ENCODE results near the gene RORC.

The RORC gene

DNA sequence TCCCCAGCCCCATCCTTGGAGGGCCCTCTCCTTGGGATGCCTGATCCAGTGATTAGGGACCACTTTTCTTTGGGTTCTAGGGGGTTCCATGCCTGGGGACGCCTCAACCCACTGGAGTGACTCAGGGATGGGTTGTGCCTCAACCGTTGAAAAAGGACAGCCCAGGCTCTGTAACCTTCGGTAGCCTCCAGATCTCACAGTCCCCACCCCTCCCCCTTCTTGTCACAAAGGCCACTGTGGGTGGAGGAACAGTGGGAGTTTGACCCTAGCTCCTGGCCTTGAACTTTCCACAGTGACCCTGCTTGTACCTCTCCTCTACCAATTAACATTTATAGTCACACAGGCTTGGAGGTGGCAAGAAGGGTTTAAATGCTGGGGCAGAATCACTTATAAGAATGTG, 2.6 kb upstream of the RORC start:
- TF ChIP-seq POLR2AphosphoS5 (IDR thresholded peaks at IDR 0.05; ENCODE audit: low read depth, low read length) (no peak), POLR2A (IDR thresholded peaks at IDR 0.05; ENCODE audit: low read depth, low read length) (no peak), TAF1 (IDR thresholded peaks at IDR 0.05; ENCODE audit: borderline replicate concordance, low read depth, low read length) (no peak)
- FAIRE-seq (no peak), DNase-seq (ENCODE audit: insufficient read length) (no peak)

DNA sequence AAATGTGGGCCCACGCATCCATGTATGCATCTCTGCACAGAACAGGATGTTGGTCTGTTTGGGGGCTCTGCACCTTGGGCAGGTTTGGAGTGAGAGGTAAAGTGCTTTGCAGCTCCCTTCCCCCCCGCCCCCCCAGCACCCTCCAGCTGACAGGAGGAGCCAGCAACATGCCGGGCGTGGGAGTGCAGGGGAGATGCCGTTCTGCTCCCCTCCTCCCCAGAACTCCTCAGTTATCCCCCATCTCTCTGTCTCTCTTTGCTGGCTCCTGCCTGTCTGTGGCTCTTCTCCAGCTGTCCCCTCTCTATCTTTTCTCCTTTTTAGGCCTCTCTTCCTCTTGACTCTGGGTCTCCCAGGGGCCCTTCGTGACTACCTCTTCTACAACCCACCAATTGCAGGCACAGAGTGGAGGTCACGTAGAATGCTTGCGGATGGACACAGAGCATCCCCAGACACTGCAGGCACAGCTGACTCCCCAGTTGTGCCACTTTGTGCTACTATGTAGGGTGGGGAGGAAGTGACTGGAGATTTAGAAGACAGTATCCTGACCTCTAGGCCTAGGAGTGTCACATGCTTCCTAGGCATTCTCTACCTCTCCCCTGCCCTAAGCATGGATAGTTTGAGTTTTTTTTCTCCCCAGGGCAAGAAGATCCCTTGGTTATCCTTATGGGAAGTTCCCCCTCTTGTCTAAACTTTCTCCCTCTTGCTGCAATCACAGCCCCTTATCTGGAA, 1.7 kb upstream of the RORC start:
- DNase-seq (ENCODE audit: insufficient read length), result no peak
- no peak for TF ChIP-seq TAF1 (IDR thresholded peaks at IDR 0.05; ENCODE audit: borderline replicate concordance, low read depth, low read length)
- TF ChIP-seq POLR2A (IDR thresholded peaks at IDR 0.05; ENCODE audit: low read depth, low read length), result no peak
- no peak for TF ChIP-seq POLR2AphosphoS5 (IDR thresholded peaks at IDR 0.05; ENCODE audit: low read depth, low read length)
- FAIRE-seq, result no peak

DNA sequence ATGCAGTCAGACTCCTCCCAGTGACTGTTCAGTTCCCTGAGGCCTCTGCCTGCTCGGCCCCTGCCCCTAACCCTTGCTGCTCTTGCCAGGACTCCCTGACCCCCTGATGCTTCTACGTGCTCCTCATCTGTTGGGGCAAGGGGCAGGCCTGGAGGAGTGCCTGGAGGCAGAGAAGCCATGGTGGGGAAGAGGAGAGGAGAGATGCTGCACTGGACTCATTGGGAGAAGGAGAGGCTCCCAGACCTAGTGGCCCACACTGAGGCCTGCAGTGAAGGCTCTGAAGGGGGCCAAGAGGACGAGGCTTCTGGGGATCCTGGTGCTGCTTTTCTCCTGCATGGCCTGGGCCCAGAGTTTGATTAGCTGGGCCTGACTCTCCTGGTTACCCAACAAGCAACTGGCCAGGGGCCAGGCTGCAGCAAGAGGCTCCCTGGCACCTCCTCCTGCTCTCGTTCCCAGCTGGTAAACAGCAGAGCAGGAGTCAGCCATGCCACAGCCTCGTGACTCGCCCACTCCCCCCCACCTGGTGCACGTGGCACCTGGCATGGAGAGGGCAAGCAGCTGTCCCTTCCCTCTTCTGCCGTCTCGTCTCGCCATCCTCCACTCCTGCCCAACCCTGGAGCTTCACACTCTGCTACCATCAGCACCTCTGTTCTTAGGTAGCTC, 847 bp upstream of the RORC start:
- no peak for DNase-seq (ENCODE audit: insufficient read length)
- TF ChIP-seq POLR2A (IDR thresholded peaks at IDR 0.05; ENCODE audit: low read depth, low read length) (no peak), POLR2AphosphoS5 (IDR thresholded peaks at IDR 0.05; ENCODE audit: low read depth, low read length) (no peak), TAF1 (IDR thresholded peaks at IDR 0.05; ENCODE audit: borderline replicate concordance, low read depth, low read length) (no peak)
- FAIRE-seq, result no peak

DNA sequence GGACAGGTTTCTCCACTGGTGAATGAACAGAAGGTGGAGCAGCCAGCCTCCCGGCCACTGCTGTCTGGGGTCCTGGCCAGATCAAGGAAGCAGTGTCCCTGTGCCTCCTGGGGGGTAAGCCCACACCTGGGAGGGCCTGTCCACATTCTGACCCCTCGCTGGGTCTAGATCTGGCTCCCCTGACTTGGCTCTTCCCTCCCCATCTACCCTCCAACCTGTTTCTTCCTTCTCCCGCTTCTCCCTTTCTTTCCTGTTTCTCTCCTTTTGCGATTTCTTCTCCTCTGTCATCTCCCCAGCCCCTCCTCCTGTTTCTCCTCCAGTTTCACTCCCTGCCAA, 378 bp downstream of the RORC start:
- no peak for FAIRE-seq
- TF ChIP-seq POLR2AphosphoS5 (IDR thresholded peaks at IDR 0.05; ENCODE audit: low read depth, low read length) (no peak), TAF1 (IDR thresholded peaks at IDR 0.05; ENCODE audit: borderline replicate concordance, low read depth, low read length) (no peak), POLR2A (IDR thresholded peaks at IDR 0.05; ENCODE audit: low read depth, low read length) (no peak)

DNA sequence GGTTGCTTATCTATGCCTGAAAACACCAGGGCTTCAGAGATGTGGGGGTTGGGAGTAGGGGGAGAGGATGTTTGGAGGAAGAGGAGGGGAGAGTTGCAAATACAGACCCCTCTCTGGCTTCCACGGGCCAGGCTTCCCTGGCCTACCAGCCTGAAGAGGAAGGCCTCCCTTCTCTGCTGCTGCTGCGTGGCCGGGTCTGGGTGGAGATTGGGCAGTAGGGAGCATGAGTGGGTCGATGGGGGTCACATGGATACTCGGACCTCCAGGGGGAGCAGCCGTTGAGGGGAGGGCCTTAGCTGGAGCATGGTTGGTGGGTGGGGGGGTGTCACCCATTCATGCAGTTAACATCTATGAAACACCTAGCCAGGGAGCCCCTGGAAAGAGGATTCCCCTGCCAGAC, 1.5 kb downstream of the RORC start:
- TF ChIP-seq POLR2AphosphoS5 (IDR thresholded peaks at IDR 0.05; ENCODE audit: low read depth, low read length) (no peak), TAF1 (IDR thresholded peaks at IDR 0.05; ENCODE audit: borderline replicate concordance, low read depth, low read length) (no peak), POLR2A (IDR thresholded peaks at IDR 0.05; ENCODE audit: low read depth, low read length) (no peak)
- DNase-seq (ENCODE audit: insufficient read length), result no peak
- FAIRE-seq, result no peak

More for the DNA sequence above, 378 bp downstream of the RORC start:
- no peak for DNase-seq (ENCODE audit: insufficient read length)

DNA sequence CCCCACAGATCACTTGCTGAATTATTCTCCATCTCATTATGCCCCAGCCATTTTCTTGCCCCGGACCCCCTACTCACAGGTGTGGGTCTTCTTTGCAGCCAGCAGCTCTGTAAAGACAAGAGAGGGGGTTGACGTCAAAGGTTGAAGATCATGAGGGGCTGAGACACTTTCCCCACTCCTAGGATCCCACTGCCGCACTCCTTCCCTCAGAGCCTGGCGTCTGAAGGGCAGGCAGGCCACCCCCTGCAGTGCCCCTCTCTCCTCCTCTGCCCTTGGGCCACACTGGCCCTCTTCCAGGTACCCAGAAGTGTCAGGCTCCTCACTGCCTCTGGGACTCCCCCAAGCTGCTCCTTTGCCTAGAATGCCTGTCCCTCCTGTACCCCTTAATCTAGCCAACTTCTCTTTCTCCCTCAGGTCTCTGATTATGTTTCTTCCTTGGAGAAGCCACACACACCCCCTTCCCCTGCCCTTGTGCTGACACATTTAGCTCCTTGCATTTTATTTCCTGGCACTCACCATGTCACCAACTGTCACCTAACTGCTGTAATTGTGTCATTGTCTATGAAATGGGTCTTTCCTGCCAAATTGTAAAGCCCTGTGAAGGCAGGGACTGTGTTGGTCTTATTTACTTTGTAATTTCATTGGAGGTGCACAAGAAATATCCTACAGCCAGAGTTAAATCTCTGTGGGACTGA, 2.1 kb downstream of the RORC start:
- TF ChIP-seq TAF1 (IDR thresholded peaks at IDR 0.05; ENCODE audit: borderline replicate concordance, low read depth, low read length), result no peak
- TF ChIP-seq POLR2AphosphoS5 (IDR thresholded peaks at IDR 0.05; ENCODE audit: low read depth, low read length), result no peak
- no peak for TF ChIP-seq POLR2A (IDR thresholded peaks at IDR 0.05; ENCODE audit: low read depth, low read length)
- no peak for FAIRE-seq
- no peak for DNase-seq (ENCODE audit: insufficient read length)

DNA sequence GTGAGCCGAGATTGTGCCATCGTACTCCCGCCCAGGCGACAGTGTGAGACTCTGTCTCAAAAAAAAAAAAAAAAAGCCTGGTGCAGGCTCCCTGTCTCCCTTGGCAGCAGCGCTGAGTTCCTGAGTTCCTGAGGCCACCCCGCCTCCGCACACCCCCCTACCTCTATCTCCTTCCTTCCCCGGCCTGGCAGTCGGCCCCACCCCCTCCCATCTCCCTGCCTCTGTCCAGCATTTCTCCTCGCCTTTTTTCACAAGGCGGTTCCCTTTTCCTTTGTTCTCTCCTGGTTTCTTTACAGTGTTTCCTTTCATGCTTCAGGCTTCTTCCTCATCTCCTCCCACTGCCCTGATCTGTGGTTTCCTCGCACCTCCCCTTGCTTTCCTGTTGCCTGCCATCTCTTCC, 2.7 kb downstream of the RORC start:
- TF ChIP-seq TAF1 (IDR thresholded peaks at IDR 0.05; ENCODE audit: borderline replicate concordance, low read depth, low read length) (no peak), POLR2AphosphoS5 (IDR thresholded peaks at IDR 0.05; ENCODE audit: low read depth, low read length) (no peak), POLR2A (IDR thresholded peaks at IDR 0.05; ENCODE audit: low read depth, low read length) (no peak)
- FAIRE-seq (no peak), DNase-seq (ENCODE audit: insufficient read length) (no peak)

DNA sequence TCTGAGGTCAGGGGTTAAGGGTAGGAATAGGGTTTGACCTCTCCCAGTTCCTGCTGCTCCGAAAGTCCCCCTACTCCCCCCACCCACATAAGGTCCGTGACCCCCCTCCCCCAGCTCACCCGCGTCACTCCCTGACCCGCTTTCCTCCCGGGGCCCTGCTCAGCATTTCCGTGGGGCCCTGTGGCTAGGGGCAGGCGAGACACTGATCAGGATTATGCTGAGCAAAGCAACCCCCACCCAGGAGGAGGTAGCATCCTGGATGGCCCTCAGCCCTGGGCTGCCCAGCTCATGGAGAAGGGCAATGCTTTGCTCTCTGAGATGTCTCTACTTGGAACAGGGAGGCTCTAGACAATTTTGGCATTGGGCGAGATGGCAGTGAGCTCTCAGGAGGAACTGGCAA, 3.7 kb downstream of the RORC start:
- TF ChIP-seq POLR2AphosphoS5 (IDR thresholded peaks at IDR 0.05; ENCODE audit: low read depth, low read length), result no peak
- no peak for TF ChIP-seq POLR2A (IDR thresholded peaks at IDR 0.05; ENCODE audit: low read depth, low read length)
- TF ChIP-seq TAF1 (IDR thresholded peaks at IDR 0.05; ENCODE audit: borderline replicate concordance, low read depth, low read length), result no peak
- DNase-seq (ENCODE audit: insufficient read length) (no peak), FAIRE-seq (no peak)

DNA sequence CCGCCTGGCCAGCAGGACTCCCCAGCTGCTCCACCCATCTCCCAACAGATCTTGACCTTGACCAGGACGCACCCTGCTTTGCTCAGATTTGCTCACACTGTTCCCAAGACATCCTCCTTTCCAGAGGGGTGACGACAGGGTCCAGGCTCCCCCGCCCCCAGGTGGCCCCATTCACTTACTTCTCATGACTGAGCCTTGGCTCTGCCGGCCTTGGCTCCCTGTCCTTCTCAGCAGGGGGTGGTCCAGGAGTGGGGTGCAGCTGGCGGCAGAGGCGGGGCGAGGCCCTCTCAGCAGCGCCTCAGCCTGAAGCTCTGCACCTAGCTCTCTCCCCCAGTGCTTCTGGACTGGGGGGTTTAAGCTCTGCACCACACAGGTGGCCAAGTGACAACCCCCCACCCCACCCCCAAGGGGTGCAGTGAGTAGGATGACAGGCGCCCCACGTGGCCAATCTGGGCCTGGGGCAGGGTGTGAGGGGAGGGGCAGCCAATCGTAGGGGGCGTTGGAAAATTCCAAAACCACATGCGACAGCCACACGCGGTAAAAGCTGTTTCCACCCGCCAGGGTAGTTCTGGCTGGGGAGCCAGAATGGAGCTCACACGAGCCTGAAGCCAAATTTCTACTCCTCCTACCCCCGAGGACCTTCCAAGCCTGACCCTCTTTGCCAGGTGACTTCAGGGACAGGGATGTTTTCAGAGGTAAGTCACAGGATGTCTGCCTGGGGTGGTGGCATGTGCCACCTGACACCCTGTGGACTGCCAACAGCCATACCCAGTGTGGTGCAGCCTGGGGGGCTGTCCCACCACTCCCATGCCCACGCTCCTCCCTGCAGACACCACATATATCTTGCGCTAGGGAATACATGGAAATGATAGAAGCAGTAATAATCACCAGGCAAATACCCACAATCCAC, 5.6 kb downstream of the RORC start:
- DNase-seq (ENCODE audit: insufficient read length) (no peak), FAIRE-seq (no peak)
- TF ChIP-seq TAF1 (IDR thresholded peaks at IDR 0.05; ENCODE audit: borderline replicate concordance, low read depth, low read length) (no peak), POLR2A (IDR thresholded peaks at IDR 0.05; ENCODE audit: low read depth, low read length) (no peak), POLR2AphosphoS5 (IDR thresholded peaks at IDR 0.05; ENCODE audit: low read depth, low read length) (no peak)

DNA sequence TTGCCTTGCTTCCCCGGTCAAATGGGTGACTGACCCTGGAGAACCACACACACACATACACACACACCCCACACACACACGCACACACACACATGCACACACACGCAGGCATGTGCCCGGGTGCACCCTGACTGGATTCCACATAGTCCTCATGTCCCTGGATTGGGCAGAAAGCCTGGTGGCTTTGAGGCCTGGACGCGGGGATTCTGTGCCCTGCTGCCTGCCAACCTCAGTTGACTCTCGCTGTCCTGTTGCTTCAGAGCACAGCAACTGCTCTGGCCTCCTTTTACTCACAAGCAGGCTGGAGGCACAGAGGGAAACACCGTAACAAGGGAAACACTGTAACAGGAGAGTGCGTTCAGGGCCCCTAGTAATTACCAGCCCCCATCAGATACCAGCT, 6.4 kb downstream of the RORC start:
- TF ChIP-seq TAF1 (IDR thresholded peaks at IDR 0.05; ENCODE audit: borderline replicate concordance, low read depth, low read length) (no peak), POLR2A (IDR thresholded peaks at IDR 0.05; ENCODE audit: low read depth, low read length) (no peak), POLR2AphosphoS5 (IDR thresholded peaks at IDR 0.05; ENCODE audit: low read depth, low read length) (no peak)
- DNase-seq (ENCODE audit: insufficient read length), result no peak
- no peak for FAIRE-seq

DNA sequence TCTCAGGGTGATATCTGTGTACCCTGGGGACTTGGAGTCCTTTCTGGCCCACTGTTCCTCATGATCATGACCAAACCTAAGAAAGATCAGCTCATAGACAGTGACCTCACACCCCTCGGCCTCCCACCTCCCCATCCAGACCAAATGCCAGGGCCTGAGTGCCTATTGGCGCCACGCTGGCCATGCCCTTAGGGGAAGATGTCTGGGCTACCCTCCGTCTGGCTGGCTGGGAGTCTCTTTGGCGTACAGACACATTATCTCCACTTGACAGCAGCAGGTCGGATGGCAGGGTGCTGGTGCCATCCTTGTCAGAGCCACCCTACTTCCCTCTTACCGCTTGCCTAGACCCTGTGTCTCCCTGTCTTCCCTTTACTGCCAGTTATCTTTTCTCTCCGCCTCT, 8.4 kb downstream of the RORC start:
- FAIRE-seq, result no peak
- TF ChIP-seq TAF1 (IDR thresholded peaks at IDR 0.05; ENCODE audit: borderline replicate concordance, low read depth, low read length), result no peak
- no peak for TF ChIP-seq POLR2A (IDR thresholded peaks at IDR 0.05; ENCODE audit: low read depth, low read length)
- no peak for TF ChIP-seq POLR2AphosphoS5 (IDR thresholded peaks at IDR 0.05; ENCODE audit: low read depth, low read length)
- DNase-seq (ENCODE audit: insufficient read length), result no peak

All from GM12892 (cell line).